AG10803 (cell line): ENCODE data around the gene ZNF669.

Experiments
- DNase-seq: peaks from one replicate; pipeline ENCODE4 v3.0.0; 2010; ENCODE audit warnings: low read depth
- H3K4me3 ChIP-seq: 2 replicates; pipeline ENCODE4 v1.5.1; 2011; ENCODE audit warnings: mild to moderate bottlenecking, low read length, control low read depth
- TF ChIP-seq, protein P1 (sequence below): conservative IDR thresholded peaks from 2 replicates; pipeline ENCODE4 v1.5.1; 2011; ENCODE audit warnings: mild to moderate bottlenecking, low read length, control low read depth, inconsistent platforms

ZNF669 gene

DNA sequence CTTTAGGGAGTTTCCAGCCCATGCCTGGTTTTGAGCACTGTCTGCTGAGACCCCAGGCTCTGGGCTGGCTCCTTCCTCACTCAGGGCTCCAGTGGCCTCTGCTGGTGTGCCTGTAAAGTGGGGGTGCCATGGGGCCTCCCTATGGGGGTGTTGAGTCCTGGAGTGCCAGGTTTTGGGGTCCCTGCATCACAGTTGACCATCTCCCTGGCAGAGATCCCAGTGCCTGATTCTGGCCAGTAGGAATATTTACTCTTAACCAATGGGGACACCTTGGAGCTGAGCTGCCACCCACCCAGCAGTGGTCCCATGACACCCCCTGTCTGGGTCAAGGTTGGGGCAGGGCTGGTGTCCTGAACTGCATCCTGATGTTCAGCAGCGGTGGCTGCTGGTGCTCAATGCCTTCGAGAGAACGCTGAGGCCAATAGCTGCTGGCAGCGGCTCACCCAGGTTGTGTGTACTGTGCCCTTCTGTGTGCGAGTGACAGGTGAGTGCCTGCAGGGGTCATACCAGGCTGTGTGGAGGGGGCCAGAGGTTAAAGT lies 9.6 kb upstream of the ZNF669 start:
- no peak for DNase-seq
- TF ChIP-seq, protein P1, sequence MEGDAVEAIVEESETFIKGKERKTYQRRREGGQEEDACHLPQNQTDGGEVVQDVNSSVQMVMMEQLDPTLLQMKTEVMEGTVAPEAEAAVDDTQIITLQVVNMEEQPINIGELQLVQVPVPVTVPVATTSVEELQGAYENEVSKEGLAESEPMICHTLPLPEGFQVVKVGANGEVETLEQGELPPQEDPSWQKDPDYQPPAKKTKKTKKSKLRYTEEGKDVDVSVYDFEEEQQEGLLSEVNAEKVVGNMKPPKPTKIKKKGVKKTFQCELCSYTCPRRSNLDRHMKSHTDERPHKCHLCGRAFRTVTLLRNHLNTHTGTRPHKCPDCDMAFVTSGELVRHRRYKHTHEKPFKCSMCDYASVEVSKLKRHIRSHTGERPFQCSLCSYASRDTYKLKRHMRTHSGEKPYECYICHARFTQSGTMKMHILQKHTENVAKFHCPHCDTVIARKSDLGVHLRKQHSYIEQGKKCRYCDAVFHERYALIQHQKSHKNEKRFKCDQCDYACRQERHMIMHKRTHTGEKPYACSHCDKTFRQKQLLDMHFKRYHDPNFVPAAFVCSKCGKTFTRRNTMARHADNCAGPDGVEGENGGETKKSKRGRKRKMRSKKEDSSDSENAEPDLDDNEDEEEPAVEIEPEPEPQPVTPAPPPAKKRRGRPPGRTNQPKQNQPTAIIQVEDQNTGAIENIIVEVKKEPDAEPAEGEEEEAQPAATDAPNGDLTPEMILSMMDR = no peak
- no peak overlapping the region for H3K4me3 ChIP-seq

DNA sequence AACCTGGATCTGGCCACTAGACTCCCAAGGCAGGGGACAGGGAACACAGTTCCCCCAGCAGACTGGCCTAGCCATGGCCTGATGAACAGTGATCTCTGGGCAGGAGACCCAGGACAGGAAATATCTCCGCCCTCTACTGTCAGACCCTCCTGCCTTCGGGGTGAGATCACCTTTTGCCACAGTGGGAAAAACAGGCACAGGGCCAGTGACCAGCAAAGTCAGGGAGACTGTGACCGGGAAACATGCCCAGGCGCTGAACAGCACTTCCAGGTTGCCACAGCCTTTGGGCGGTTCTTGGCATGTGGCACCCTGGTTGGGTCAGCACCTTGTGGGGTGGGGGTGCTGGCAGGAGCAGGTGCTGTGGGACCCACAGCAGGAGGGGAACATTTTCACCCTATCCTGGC lies 8.9 kb upstream of the ZNF669 start:
- H3K4me3 ChIP-seq = no peak overlapping the region
- peak; percentile 13 for DNase-seq
- TF ChIP-seq, protein P1 = no peak

DNA sequence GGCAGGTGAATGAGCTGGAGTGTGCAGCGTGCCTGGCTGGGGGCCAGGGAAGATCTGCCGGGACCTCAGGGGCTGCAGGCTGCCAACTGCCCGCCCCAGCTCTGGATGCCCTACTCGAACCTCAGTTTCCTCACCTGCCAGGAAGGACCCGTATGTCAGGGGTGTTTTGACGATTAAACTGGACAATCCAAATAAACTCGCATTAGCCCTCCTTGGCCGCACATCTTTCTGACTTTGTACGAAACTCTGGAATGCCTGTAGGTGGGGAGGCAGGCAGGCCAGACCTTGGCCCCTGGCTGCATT lies 8.3 kb upstream of the ZNF669 start:
- TF ChIP-seq, protein P1 = no peak
- H3K4me3 ChIP-seq = 0 out of 2 replicates have a peak overlapping the region, but pooled peaks have one; percentile 5
- no peak for DNase-seq

DNA sequence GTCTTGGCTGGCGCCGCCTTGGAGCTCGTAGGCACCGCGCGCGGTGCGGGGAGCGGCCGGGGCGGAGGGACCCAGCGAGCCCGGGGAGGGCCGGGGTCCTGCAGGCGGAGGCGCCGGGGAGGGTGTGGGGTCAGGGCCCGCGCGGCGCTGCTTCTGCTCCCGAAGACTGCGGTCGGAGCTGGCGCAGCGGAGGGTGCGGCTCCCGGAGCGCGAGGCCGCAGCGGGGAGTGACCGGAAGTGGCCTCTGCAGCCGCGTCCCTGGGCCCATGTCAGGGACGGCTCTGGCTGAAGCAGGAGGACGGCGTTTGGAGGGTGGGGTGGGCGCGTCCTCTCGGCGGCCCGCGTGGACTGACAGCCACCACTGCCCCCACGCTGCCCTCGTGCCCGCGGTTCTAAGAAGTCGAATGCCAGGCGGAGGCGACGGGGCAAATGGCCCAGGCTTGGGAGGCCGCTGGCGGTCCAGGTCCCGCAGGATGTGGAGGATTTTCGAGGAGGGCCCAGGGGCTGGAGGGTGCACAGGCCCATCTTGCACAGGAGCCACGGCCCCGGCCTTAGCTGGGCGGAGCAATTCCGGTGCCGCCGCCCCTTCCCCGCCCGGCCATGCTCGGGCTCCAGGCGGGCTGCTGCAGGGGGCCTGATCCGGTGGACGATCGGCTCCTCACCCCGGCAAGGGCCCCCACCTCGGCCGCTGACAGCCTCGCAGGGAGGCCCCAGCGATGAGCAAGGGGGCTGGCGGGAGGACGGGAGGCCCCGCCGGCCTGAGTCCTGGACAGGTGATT lies 7.7 kb upstream of the ZNF669 start:
- peak; percentile 55 for DNase-seq
- TF ChIP-seq, protein P1 = no peak
- H3K4me3 ChIP-seq = peak overlapping the region; percentile 64

DNA sequence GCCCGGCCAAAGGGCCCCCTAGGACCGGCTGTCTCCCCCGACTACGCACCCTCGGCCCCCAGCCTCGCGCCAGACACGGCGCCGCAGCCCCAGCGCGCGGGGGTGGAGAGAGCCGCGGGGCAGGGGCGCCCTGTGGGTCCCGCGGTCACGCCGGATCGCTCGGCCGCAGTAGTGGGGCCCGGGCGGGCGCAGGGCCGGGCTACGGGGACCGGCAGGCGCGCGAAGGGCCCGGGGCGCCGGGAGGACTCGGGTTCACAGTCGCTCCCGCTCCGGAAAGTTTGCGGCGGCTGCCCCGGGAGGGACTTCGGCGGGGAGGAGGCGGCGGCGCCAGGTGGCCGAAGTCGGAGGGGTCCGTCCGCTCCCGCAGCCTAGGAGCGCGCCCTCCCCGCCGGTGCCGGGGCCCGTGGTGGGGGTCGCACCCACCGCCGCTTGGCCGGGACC lies 7.1 kb upstream of the ZNF669 start:
- no peak for DNase-seq
- peak overlapping the region; percentile 64 for H3K4me3 ChIP-seq
- TF ChIP-seq, protein P1 = no peak

DNA sequence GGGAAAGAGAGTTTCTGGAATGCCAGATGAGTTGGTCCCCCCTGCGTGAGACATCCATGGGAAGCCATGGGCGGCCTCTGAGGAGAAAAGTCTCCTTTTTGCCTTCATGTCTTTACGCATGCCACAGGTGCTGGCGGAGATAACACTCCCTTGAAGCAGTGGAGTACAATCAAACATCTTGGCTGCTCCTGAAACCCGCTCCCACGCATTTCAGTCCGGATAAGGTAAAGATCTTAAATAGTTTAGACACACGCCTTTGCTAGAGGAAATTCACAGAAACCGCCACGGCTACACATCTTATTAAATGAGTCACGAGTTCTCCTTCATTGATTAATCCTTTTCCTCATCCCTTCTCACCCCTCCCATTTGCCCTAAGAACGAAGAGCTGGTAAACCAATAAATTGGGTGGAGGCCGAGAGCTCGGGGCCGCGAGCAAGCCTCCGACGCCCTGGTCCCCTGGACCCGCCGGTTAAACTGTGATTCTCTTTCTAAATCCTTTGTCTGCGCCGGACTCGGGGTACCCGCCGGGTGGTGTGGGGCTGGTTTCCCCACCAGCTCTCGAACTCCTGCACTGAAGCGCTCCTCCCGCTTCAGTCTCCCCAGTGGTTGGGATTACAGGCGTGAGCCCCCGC lies 6.6 kb upstream of the ZNF669 start:
- H3K4me3 ChIP-seq = peak overlapping the region; percentile 64
- DNase-seq = peak; percentile 13
- TF ChIP-seq, protein P1 = no peak

DNA sequence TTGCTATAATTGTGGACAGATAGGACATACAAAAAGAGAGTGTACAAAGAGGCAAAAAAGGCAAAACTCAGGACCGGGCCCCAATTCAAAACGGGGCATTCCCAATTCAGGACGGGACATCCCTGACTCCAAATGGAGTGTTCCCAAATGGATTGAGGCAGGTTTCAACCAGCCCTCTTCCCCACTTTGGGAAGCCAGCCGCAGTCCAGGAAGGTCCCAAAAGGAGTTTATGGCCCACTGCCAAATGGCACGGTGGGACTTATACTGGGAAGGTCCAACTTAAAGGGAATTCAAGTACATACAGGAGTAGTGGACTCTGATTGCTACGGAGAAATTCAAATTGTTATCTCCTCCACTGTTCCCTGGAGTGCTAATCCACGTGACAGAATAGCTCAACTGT lies 3.5 kb upstream of the ZNF669 start:
- TF ChIP-seq, protein P1 = no peak
- H3K4me3 ChIP-seq = no peak overlapping the region
- DNase-seq = no peak
